OCI-LY7 (cell line): ENCODE data around the gene MBD3. TPM values are rescaled to one million over a fixed set of nuclear protein-coding genes. Genes with fewer than 3 reads are reported as not detected.

Source experiments
- BruUV-seq: library from RNA; stranded (reverse); fragments of 400-500 nt; replicated peaks from 2 replicates; lab custom pipeline; 2021; lab: Mats Ljungman, UMichigan
- CTCF ChIA-PET: fragments of 300-600 bp; sonication (Branson Sonifier 250); formaldehyde crosslinking; loops from one replicate; lab custom pipeline; 2022; ENCODE audit warnings: antibody characterized with exemption; ENCODE audit not compliant: unreplicated experiment; lab: Charles Lee
- POLR2A ChIA-PET: fragments of 300-600 bp; sonication (Branson Sonifier 250); formaldehyde crosslinking; loops from one replicate; lab custom pipeline; 2022; ENCODE audit warnings: antibody characterized with exemption; lab: Charles Lee
- DNase-seq: peaks from one replicate; pipeline ENCODE4 v3.0.0-alpha.2; 2015; ENCODE audit warnings: low spot score
- H2AFZ ChIP-seq: fragments of 200-600 bp; sonication (generic), shearing (Covaris generic); 2 replicates; pipeline ENCODE4 v1.6.1; 2014; ENCODE audit warnings: mild to moderate bottlenecking, antibody characterized with exemption, low read length, moderate library complexity
- H3K27ac ChIP-seq: fragments of 200-600 bp; sonication (generic); 2 replicates; pipeline ENCODE4 v1.5.1; 2014; ENCODE audit warnings: mixed run types, low read depth, mild to moderate bottlenecking, moderate library complexity, low read length, inconsistent platforms; ENCODE audit not compliant: poor library complexity, severe bottlenecking
- H3K36me3 ChIP-seq: fragments of 200-600 bp; sonication (generic); 2 replicates; pipeline ENCODE4 v1.6.1; 2014; ENCODE audit warnings: mild to moderate bottlenecking, antibody characterized with exemption, low read length, moderate library complexity, mixed read lengths; ENCODE audit not compliant: insufficient read depth
- H3K4me1 ChIP-seq: fragments of 200-600 bp; sonication (generic); 2 replicates; pipeline ENCODE4 v1.5.1; 2014; ENCODE audit warnings: mild to moderate bottlenecking, low read length; ENCODE audit not compliant: insufficient read depth, poor library complexity, severe bottlenecking
- H3K4me2 ChIP-seq: fragments of 200-600 bp; sonication (generic); 2 replicates; pipeline ENCODE4 v1.6.1; 2014; ENCODE audit warnings: mild to moderate bottlenecking, low read length
- H3K4me3 ChIP-seq: fragments of 200-600 bp; sonication (generic); 2 replicates; pipeline ENCODE4 v1.5.1; 2014; ENCODE audit warnings: mild to moderate bottlenecking, low read depth, low read length; ENCODE audit not compliant: poor library complexity, severe bottlenecking
- H3K79me2 ChIP-seq: fragments of 200-600 bp; sonication (generic); 2 replicates; pipeline ENCODE4 v1.6.1; 2016; ENCODE audit warnings: low read depth, mild to moderate bottlenecking, low read length, moderate library complexity, mixed read lengths; ENCODE audit not compliant: insufficient read depth
- H3K9me2 ChIP-seq: fragments of 200-600 bp; sonication (generic); 2 replicates; pipeline ENCODE4 v1.6.1; 2016; ENCODE audit warnings: mild to moderate bottlenecking, low read length, mixed read lengths; ENCODE audit not compliant: insufficient read depth
- H3K9me3 ChIP-seq: fragments of 200-600 bp; sonication (generic); 2 replicates; pipeline ENCODE4 v1.6.1; 2014; ENCODE audit warnings: mild to moderate bottlenecking, mixed run types, low read length, mixed read lengths
- H4K20me1 ChIP-seq: fragments of 200-600 bp; sonication (generic); 2 replicates; pipeline ENCODE4 v1.6.1; 2014; ENCODE audit warnings: mild to moderate bottlenecking, antibody characterized with exemption, low read length, moderate library complexity, mixed read lengths; ENCODE audit not compliant: insufficient read depth
- EZH2phosphoT487 ChIP-seq: fragments of 200-600 bp; sonication (generic); IDR thresholded peaks from 2 replicates; pipeline ENCODE4 v1.6.1; 2018; ENCODE audit warnings: low read depth, borderline replicate concordance, mild to moderate bottlenecking, mixed run types, antibody characterized with exemption, low read length, moderate library complexity, mixed read lengths
- intact Hi-C: fragments of 100-400 bp; cut with micrococcal nuclease; formaldehyde crosslinking; loops from one replicate; pipeline ENCODE4 v1.10.0; 2022; ENCODE audit not compliant: unreplicated experiment
- small RNA-seq: library from RNA; depleted of rRNA; stranded (forward); fragments of <200 nt; gene quantifications from one replicate; pipeline ENCODE3, GENCODE V24; 2014
- total RNA-seq, 2 experiments: library from RNA; depleted of rRNA in 1 of 2; stranded (reverse); fragments of >200 nt in 1 of 2; shearing (Covaris generic) in 1 of 2; gene quantifications; 2 replicates each; pipeline ENCODE4 v1.2.3, GENCODE V29; 2014 to 2022
- TF ChIP-seq, protein P1 (sequence below): fragments of 200-600 bp; sonication (generic); conservative IDR thresholded peaks from 2 replicates; pipeline ENCODE4 v1.5.1; 2014; ENCODE audit warnings: mild to moderate bottlenecking, antibody characterized with exemption, low read length, moderate library complexity, mixed read lengths

Gene MBD3
- total RNA-seq, 2 experiments from 2014 or later: 168 to 172 TPM

DNA sequence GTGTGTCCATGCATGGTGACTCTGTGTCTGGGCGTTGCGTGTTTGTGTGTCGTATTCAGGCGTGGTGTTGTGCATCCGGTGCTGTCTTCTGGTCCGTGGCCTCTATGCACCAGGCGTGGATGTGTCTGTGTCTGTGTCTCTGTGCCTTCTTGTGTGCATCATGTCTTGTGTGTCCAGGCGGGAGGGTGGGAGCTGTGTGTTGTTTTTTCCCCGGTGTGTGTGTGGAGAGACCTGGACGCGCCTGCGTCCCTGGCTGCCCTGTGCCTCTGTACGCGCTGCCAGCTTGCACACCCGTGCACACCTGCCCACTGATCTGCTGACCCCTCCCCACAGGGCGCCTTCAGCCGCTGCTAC lies 67.7 kb downstream of the MBD3 start:
- intact Hi-C loops: no loop called here
- Histone ChIP-seq H3K27ac (no peak overlapping the region), H3K4me3 (no peak overlapping the region), H2AFZ (no peak overlapping the region), H3K79me2 (no peaks in the 10 kb centered on the region), H3K36me3 (no peaks in the 10 kb centered on the region), H4K20me1 (no peaks in the 10 kb centered on the region), H3K4me2 (no peak overlapping the region), H3K4me1 (no peaks in the 10 kb centered on the region), H3K9me2 (no peaks in the 10 kb centered on the region), H3K9me3 (no peaks in the 10 kb centered on the region)
- DNase-seq: no peak
- ChIA-PET POLR2A (no interaction called here), CTCF (no interaction called here)
- TF ChIP-seq EZH2phosphoT487: no peak
- TF ChIP-seq, protein P1, sequence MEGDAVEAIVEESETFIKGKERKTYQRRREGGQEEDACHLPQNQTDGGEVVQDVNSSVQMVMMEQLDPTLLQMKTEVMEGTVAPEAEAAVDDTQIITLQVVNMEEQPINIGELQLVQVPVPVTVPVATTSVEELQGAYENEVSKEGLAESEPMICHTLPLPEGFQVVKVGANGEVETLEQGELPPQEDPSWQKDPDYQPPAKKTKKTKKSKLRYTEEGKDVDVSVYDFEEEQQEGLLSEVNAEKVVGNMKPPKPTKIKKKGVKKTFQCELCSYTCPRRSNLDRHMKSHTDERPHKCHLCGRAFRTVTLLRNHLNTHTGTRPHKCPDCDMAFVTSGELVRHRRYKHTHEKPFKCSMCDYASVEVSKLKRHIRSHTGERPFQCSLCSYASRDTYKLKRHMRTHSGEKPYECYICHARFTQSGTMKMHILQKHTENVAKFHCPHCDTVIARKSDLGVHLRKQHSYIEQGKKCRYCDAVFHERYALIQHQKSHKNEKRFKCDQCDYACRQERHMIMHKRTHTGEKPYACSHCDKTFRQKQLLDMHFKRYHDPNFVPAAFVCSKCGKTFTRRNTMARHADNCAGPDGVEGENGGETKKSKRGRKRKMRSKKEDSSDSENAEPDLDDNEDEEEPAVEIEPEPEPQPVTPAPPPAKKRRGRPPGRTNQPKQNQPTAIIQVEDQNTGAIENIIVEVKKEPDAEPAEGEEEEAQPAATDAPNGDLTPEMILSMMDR: no peak
- no TSS peak for BruUV-seq

DNA sequence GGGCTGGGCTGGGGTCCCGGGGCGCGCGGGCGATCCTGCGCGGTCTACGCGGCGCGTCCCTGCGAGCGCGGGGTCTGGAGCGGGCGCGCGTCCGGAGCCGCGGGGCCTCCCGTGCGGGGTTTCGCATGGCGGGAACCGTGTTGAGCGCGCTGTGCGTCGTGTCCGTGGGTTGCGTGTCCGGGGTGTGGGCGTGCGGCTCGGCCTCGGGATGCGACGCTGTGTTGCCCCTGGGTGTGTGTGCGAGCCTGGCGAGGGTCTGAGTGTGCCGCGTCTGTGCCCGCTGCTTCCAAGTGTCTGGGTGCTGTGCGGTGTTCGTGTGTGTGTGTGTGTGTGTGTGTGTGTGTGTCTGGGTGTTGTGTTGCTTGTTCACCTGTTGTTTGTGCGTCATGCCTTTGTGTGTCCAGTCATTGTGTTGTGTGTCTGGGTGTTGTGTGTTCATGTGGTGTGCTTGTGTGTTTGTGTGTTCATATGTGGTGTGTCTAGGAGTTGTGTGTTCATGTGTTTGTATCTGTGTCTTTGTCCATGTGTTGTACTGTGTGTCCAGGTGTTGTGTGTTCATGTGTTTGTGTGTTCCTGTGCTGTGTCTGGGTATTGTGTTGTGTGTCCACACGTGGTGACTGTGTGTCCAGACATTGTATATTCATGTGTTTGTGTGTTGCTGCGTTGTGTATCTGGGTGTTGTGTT lies 68.2 kb downstream of the MBD3 start:
- BruUV-seq: no TSS peak
- Histone ChIP-seq H3K4me1 (no peaks in the 10 kb centered on the region), H3K79me2 (no peaks in the 10 kb centered on the region), H3K27ac (no peak overlapping the region), H3K9me3 (no peaks in the 10 kb centered on the region), H3K9me2 (no peaks in the 10 kb centered on the region), H4K20me1 (no peaks in the 10 kb centered on the region), H3K4me2 (no peak overlapping the region), H3K4me3 (no peak overlapping the region), H2AFZ (no peak overlapping the region), H3K36me3 (no peaks in the 10 kb centered on the region)
- POLR2A ChIA-PET: no interaction called here
- TF ChIP-seq, protein P1: no peak
- no peak for TF ChIP-seq EZH2phosphoT487
- CTCF ChIA-PET: no interaction called here
- intact Hi-C loops: no loop called here
- DNase-seq: no peak

Small RNA genes within 50 kb of the gene (small RNA-seq; reads per million reads assigned to genes)
- gene AC005943.2 (not detected), gene RN7SL477P (not detected), gene RNU6-1223P (not detected)

Other genes with a start within 250 kb of the MBD3 start
- 125 and 132 TPM in 2 replicates for gene NDUFS7, start 209.0 kb downstream of the MBD3 start, total RNA-seq (2014; rRNA removed; shearing (Covaris generic))
- 147 and 148 TPM in 2 replicates for gene NDUFS7, start 209.0 kb downstream of the MBD3 start, total RNA-seq (2022)
- gene GAMT, start 191.3 kb downstream of the MBD3 start, total RNA-seq (2014; rRNA removed; shearing (Covaris generic)): 9.7 and 14.4 TPM in 2 replicates
- 17.6 and 27.5 TPM in 2 replicates for gene GAMT, start 191.3 kb downstream of the MBD3 start, total RNA-seq (2022)
- gene DAZAP1, start 185.3 kb downstream of the MBD3 start, total RNA-seq (2014; rRNA removed; shearing (Covaris generic)): 170 and 210 TPM in 2 replicates
- 373 and 383 TPM in 2 replicates for gene DAZAP1, start 185.3 kb downstream of the MBD3 start, total RNA-seq (2022)
- gene RPS15, start 154.5 kb downstream of the MBD3 start, total RNA-seq (2014; rRNA removed; shearing (Covaris generic)): 2,068 and 2,241 TPM in 2 replicates
- 1,654 and 1,860 TPM in 2 replicates for gene RPS15, start 154.5 kb downstream of the MBD3 start, total RNA-seq (2022)
- 0.23 and 0.57 TPM in 2 replicates for gene APC2, start 142.7 kb downstream of the MBD3 start, total RNA-seq (2014; rRNA removed; shearing (Covaris generic))
- 2.4 and 5.5 TPM in 2 replicates for gene APC2, start 142.7 kb downstream of the MBD3 start, total RNA-seq (2022)
- gene C19orf25, start 113.7 kb downstream of the MBD3 start, total RNA-seq (2014; rRNA removed; shearing (Covaris generic)): 27.1 and 45.6 TPM in 2 replicates
- 54.6 and 58.6 TPM in 2 replicates for gene C19orf25, start 113.7 kb downstream of the MBD3 start, total RNA-seq (2022)
- 1.9 and 8.3 TPM in 2 replicates for gene PCSK4, start 102.5 kb downstream of the MBD3 start, total RNA-seq (2014; rRNA removed; shearing (Covaris generic))
- gene PCSK4, start 102.5 kb downstream of the MBD3 start, total RNA-seq (2022): 13.0 and 15.7 TPM in 2 replicates
- gene REEP6, start 101.7 kb downstream of the MBD3 start, total RNA-seq (2014; rRNA removed; shearing (Covaris generic)): 0.46 and 1.3 TPM in 2 replicates
- 3.1 and 3.6 TPM in 2 replicates for gene REEP6, start 101.7 kb downstream of the MBD3 start, total RNA-seq (2022)
- gene ADAMTSL5, start 79.8 kb downstream of the MBD3 start, total RNA-seq (2014; rRNA removed; shearing (Covaris generic)): not detected in 2 replicates
- gene ADAMTSL5, start 79.8 kb downstream of the MBD3 start, total RNA-seq (2022): 0.34 TPM in 1 of 2 replicates, not detected in the other
- 0.31 TPM in 1 of 2 replicates, not detected in the other for gene PLK5, start 68.8 kb downstream of the MBD3 start, total RNA-seq (2014; rRNA removed; shearing (Covaris generic))
- gene PLK5, start 68.8 kb downstream of the MBD3 start, total RNA-seq (2022): 0.17 and 0.26 TPM in 2 replicates
- gene MEX3D, start 24.5 kb downstream of the MBD3 start, total RNA-seq (2014; rRNA removed; shearing (Covaris generic)): 11.7 and 13.6 TPM in 2 replicates
- gene MEX3D, start 24.5 kb downstream of the MBD3 start, total RNA-seq (2022): 9.4 and 11.9 TPM in 2 replicates
- 85.3 and 86.2 TPM in 2 replicates for gene UQCR11, start 12.6 kb upstream of the MBD3 start, total RNA-seq (2014; rRNA removed; shearing (Covaris generic))
- 143 and 187 TPM in 2 replicates for gene UQCR11, start 12.6 kb upstream of the MBD3 start, total RNA-seq (2022)
- gene TCF3, start 59.8 kb upstream of the MBD3 start, total RNA-seq (2014; rRNA removed; shearing (Covaris generic)): 413 and 518 TPM in 2 replicates
- gene TCF3, start 59.8 kb upstream of the MBD3 start, total RNA-seq (2022): 811 and 878 TPM in 2 replicates
- gene ONECUT3, start 160.6 kb upstream of the MBD3 start, total RNA-seq (2014; rRNA removed; shearing (Covaris generic)): not detected in 2 replicates
- gene ONECUT3, start 160.6 kb upstream of the MBD3 start, total RNA-seq (2022): not detected in 2 replicates
- gene ATP8B3, start 219.4 kb upstream of the MBD3 start, total RNA-seq (2014; rRNA removed; shearing (Covaris generic)): 5.9 and 7.4 TPM in 2 replicates
- gene ATP8B3, start 219.4 kb upstream of the MBD3 start, total RNA-seq (2022): 19.3 and 21.2 TPM in 2 replicates